Kidney epithelial cell (primary cell): ENCODE results near the gene CELSR2. TPM values are rescaled to one million over a fixed set of nuclear protein-coding genes. Genes with fewer than 3 reads are reported as not detected.

ENCODE experiments used
- DNase-seq: peaks from one replicate; pipeline ENCODE4 v3.0.0-alpha.2; 2010; ENCODE audit warnings: low read depth
- H3K27me3 ChIP-seq: 2 replicates; pipeline ENCODE4 v1.6.0; 2011; ENCODE audit warnings: low read length; ENCODE audit not compliant: control insufficient read depth, insufficient read depth
- H3K36me3 ChIP-seq: 2 replicates; pipeline ENCODE4 v1.5.1; 2011; ENCODE audit warnings: low read length; ENCODE audit not compliant: control insufficient read depth, insufficient read depth
- H3K4me3 ChIP-seq: 2 replicates; pipeline ENCODE4 v1.5.1; 2011; ENCODE audit warnings: low read depth, mild to moderate bottlenecking, control low read depth, low read length
- CTCF ChIP-seq: IDR thresholded peaks from 2 replicates; pipeline ENCODE4 v1.5.1; 2011; ENCODE audit warnings: mild to moderate bottlenecking, moderate library complexity, low read length, control low read depth, inconsistent platforms; ENCODE audit not compliant: insufficient read depth, poor library complexity, severe bottlenecking
- total RNA-seq: library from RNA; depleted of rRNA; stranded (reverse); fragments of >200 nt; gene quantifications from 2 replicates; pipeline ENCODE4 v1.2.3, GENCODE V29; 2015

CELSR2 gene
- total RNA-seq, 1 donor from 2014 or later: 18.1 TPM

- H3K36me3 ChIP-seq: no peaks in the 10 kb centered on the region
- TF ChIP-seq CTCF: no peak
- no peak for DNase-seq
- no peaks in the 10 kb centered on the region for H3K27me3 ChIP-seq
- H3K4me3 ChIP-seq: no peak overlapping the region
Observed at GRCh38 chr1:109307274-109308021, 58.1 kb downstream of the CELSR2 start.

- Histone ChIP-seq H3K36me3 (no peaks in the 10 kb centered on the region), H3K4me3 (no peak overlapping the region), H3K27me3 (no peaks in the 10 kb centered on the region)
- no peak for DNase-seq
- no peak for TF ChIP-seq CTCF
Observed at GRCh38 chr1:109309347-109309746, 60.0 kb downstream of the CELSR2 start.

- DNase-seq: no peak
- TF ChIP-seq CTCF: no peak
- Histone ChIP-seq H3K4me3 (no peak overlapping the region), H3K27me3 (no peaks in the 10 kb centered on the region), H3K36me3 (no peaks in the 10 kb centered on the region)
Observed at GRCh38 chr1:109312246-109312645, 62.9 kb downstream of the CELSR2 start.

GRCh38 chr1:109312978-109313775 is 63.8 kb downstream of the CELSR2 start:
- Histone ChIP-seq H3K4me3 (no peak overlapping the region), H3K36me3 (peaks cover 1% of the 10 kb centered on the region), H3K27me3 (no peaks in the 10 kb centered on the region)
- no peak for DNase-seq
- TF ChIP-seq CTCF: no peak

- no peak for DNase-seq
- H3K27me3 ChIP-seq: no peaks in the 10 kb centered on the region
- no peak for TF ChIP-seq CTCF
- peaks cover 1% of the 10 kb centered on the region for H3K36me3 ChIP-seq
- H3K4me3 ChIP-seq: no peak overlapping the region
Observed at GRCh38 chr1:109314795-109315194, 65.5 kb downstream of the CELSR2 start.
